Ovary (tissue), 3 donors: ENCODE data around the gene MON1A.

Experiments used
- CTCF ChIP-seq, 3 donors: fragments of 450-650 bp in 2 of 3; fragments of 200-600 bp in 1 of 3; IDR thresholded peaks; one replicate each; pipeline versions ENCODE4 v1.5.1 to v1.8.0; 2016 to 2022; ENCODE audit warnings: antibody characterized with exemption in 3 of 3, mild to moderate bottlenecking in 1 of 3
- EP300 ChIP-seq: sonication (generic); formaldehyde crosslinking; IDR thresholded peaks from one replicate; pipeline ENCODE4 v1.6.1; 2017; ENCODE audit warnings: antibody characterized with exemption
- donor health status: DM: no; HTN: no; CAD: no.

GRCh38 chr3:49972656-49973055 is 43.0 kb upstream of the MON1A start:
- TF ChIP-seq EP300 (no peak), CTCF (IDR thresholded peaks at IDR 0.05) (no peak)
